Natural killer cell (primary cell): ENCODE data around the gene EIF5B. TPM values are rescaled to one million over a fixed set of nuclear protein-coding genes. Genes with fewer than 3 reads are reported as not detected.

Experiments used
- ATAC-seq, 3 donors: fragments of 150-1000 bp in 2 of 3; fragments of 200-7000 bp in 1 of 3; cut with Tn5 transposase; 1 replicate in 1 of 3; 2 replicates in 2 of 3; pipeline ENCODE4 v1.10.0; 2021; ENCODE audit warnings: mild to moderate bottlenecking in 2 of 3, moderate library complexity in 2 of 3
- DNase-seq, 2 donors: peaks; one replicate each; pipeline versions ENCODE4 v3.0.0 to v3.0.0-alpha.2; 2013 to 2021; ENCODE audit warnings: mixed read lengths in 1 of 2
- H3K27ac ChIP-seq: one replicate; pipeline ENCODE4 v1.5.1; 2013; ENCODE audit warnings: mild to moderate bottlenecking, low read length
- H3K27me3 ChIP-seq: one replicate; pipeline ENCODE4 v1.6.1; 2013; ENCODE audit warnings: low read length; ENCODE audit not compliant: control insufficient read depth, insufficient read depth
- H3K36me3 ChIP-seq: one replicate; pipeline ENCODE4 v1.6.1; 2013; ENCODE audit warnings: low read length; ENCODE audit not compliant: control insufficient read depth, insufficient read depth
- H3K4me1 ChIP-seq: one replicate; pipeline ENCODE4 v1.6.1; 2013; ENCODE audit warnings: low read length; ENCODE audit not compliant: control insufficient read depth, insufficient read depth
- H3K4me3 ChIP-seq: one replicate; pipeline ENCODE4 v1.5.1; 2013; ENCODE audit warnings: low read length
- H3K9me3 ChIP-seq: one replicate; pipeline ENCODE4 v1.6.1; 2013; ENCODE audit warnings: low read length; ENCODE audit not compliant: control insufficient read depth, insufficient read depth
- H3K27ac Mint-ChIP-seq, 2 donors: one replicate each; pipeline ENCODE4 v1.8.0; 2022; ENCODE audit warnings: mild to moderate bottlenecking in 2 of 2, mixed read lengths in 2 of 2, moderate library complexity in 1 of 2
- H3K27me3 Mint-ChIP-seq, 2 donors: one replicate each; pipeline ENCODE4 v1.8.0; 2022; ENCODE audit warnings: low read depth in 2 of 2, mixed read lengths in 2 of 2
- H3K36me3 Mint-ChIP-seq: one replicate; pipeline ENCODE4 v1.8.0; 2022; ENCODE audit warnings: mixed read lengths
- H3K4me1 Mint-ChIP-seq, 2 donors: one replicate each; pipeline ENCODE4 v1.8.0; 2022; ENCODE audit warnings: mixed read lengths in 2 of 2
- H3K4me3 Mint-ChIP-seq: one replicate; pipeline ENCODE4 v1.8.0; 2022; ENCODE audit warnings: mild to moderate bottlenecking, moderate library complexity, mixed read lengths
- H3K9me3 Mint-ChIP-seq, 2 donors: one replicate each; pipeline ENCODE4 v1.8.0; 2022; ENCODE audit warnings: mixed read lengths in 2 of 2
- CTCF ChIP-seq: fragments of 200-600 bp; IDR thresholded peaks from one replicate; pipeline ENCODE4 v1.8.0; 2022; ENCODE audit warnings: antibody characterized with exemption
- WGBS: methylation state at CpG from one replicate; pipeline ENCODE4 v1.1.7; 2013; ENCODE audit warnings: missing lambda C conversion rate; ENCODE audit not compliant: insufficient coverage; 5-methylcytosine and 5-hydroxymethylcytosine counted together
- intact Hi-C: fragments of 100-400 bp; cut with micrococcal nuclease; formaldehyde crosslinking; loops from one replicate; pipeline ENCODE4 v1.14.2; 2022
- total RNA-seq, 4 donors: library from RNA; stranded (reverse); fragments of 120-200 nt in 1 of 4; gene quantifications; one replicate each; pipeline versions ENCODE4 v1.2.3 to v1.2.4, GENCODE V29; 2013 to 2022

Gene EIF5B
- total RNA-seq, 3 donors from 2014 or later (not counting 1 experiment from before 2014, with no cell fraction given), result 33.5 to 40.6 (median 40.3) TPM

GRCh38 chr2:99439971-99440505 lies 102.8 kb downstream of the EIF5B start:
- Mint-ChIP-seq H3K4me3 (no peak overlapping the region), H3K4me1 (peaks cover 5 to 10% of the 10 kb centered on the region in 2 donors), H3K27me3 (no peaks in the 10 kb centered on the region), H3K36me3 (no peaks in the 10 kb centered on the region), H3K27ac (no peak overlapping the region), H3K9me3 (no peaks in the 10 kb centered on the region)
- Histone ChIP-seq H3K9me3 (no peaks in the 10 kb centered on the region), H3K4me1 (no peaks in the 10 kb centered on the region), H3K27me3 (no peaks in the 10 kb centered on the region), H3K36me3 (peaks cover 24% of the 10 kb centered on the region), H3K27ac (no peak overlapping the region), H3K4me3 (no peak overlapping the region)
- intact Hi-C loops, result no loop called here
- no peak for ATAC-seq
- TF ChIP-seq CTCF, result no peak
- DNase-seq, result no peak
- WGBS, result 83% methylated on average over 4 of the region's 4 CpGs

- no peak overlapping the region for H3K27ac ChIP-seq
- H3K4me1 ChIP-seq, result no peaks in the 10 kb centered on the region
- H3K27me3 Mint-ChIP-seq, result no peaks in the 10 kb centered on the region
- peaks cover 25% of the 10 kb centered on the region for H3K36me3 ChIP-seq
- H3K4me3 ChIP-seq, result no peak overlapping the region
- H3K36me3 Mint-ChIP-seq, result no peaks in the 10 kb centered on the region
- no peak overlapping the region for H3K27ac Mint-ChIP-seq
- H3K4me3 Mint-ChIP-seq, result no peak overlapping the region
- ATAC-seq (no peak), DNase-seq (peak in 1 of 2 donors; percentile 20)
- intact Hi-C loops, result no loop called here
- peaks cover 10% of the 10 kb centered on the region in 2 donors for H3K4me1 Mint-ChIP-seq
- H3K9me3 Mint-ChIP-seq, result no peaks in the 10 kb centered on the region
- no peak for TF ChIP-seq CTCF
- H3K27me3 ChIP-seq, result no peaks in the 10 kb centered on the region
- no peaks in the 10 kb centered on the region for H3K9me3 ChIP-seq
- WGBS, result 83% methylated on average over 1 of the region's 1 CpG
These were observed 105.6 kb downstream of the EIF5B start for GRCh38 chr2:99442837-99443236.

GRCh38 chr2:99444222-99444621 lies 107.0 kb downstream of the EIF5B start:
- no peaks in the 10 kb centered on the region for H3K36me3 Mint-ChIP-seq
- no peak overlapping the region for H3K4me3 Mint-ChIP-seq
- intact Hi-C loops, result no loop called here

More at GRCh38 chr2:99444222-99444621, 107.0 kb downstream of the EIF5B start:
- Histone ChIP-seq H3K4me1 (no peaks in the 10 kb centered on the region), H3K27me3 (no peaks in the 10 kb centered on the region), H3K4me3 (no peak overlapping the region), H3K9me3 (no peaks in the 10 kb centered on the region), H3K36me3 (peaks cover 33% of the 10 kb centered on the region), H3K27ac (no peak overlapping the region)
- 83% methylated on average over 2 of the region's 2 CpGs for WGBS
- ATAC-seq (no peak), DNase-seq (no peak)
- peaks cover 10% of the 10 kb centered on the region in 2 donors for H3K4me1 Mint-ChIP-seq
- no peaks in the 10 kb centered on the region for H3K9me3 Mint-ChIP-seq
- peak overlapping the region in 1 of 2 donors; percentile 21 for H3K27ac Mint-ChIP-seq
- TF ChIP-seq CTCF, result no peak
- H3K27me3 Mint-ChIP-seq, result no peaks in the 10 kb centered on the region
